Activated CD8-positive, alpha-beta memory T cell treated with anti-CD3 and anti-CD28 coated beads, Interleukin-2, amount 50 U/mL, for 1 hour (primary cell): Measurements from ENCODE around the gene DIO1.

ENCODE experiments used
- DNase-seq: peaks from one replicate; pipeline ENCODE4 v3.0.0-alpha.2; 2020; ENCODE audit errors: extremely low read depth

Gene DIO1

GRCh38 chr1:53942127-53942957, 48.4 kb downstream of the DIO1 start:
- no peak for DNase-seq

- DNase-seq: no peak
Observed at GRCh38 chr1:53943090-53943489, 49.1 kb downstream of the DIO1 start.

GRCh38 chr1:53943490-53944043, 49.6 kb downstream of the DIO1 start:
- DNase-seq: no peak

- DNase-seq: no peak
Observed at GRCh38 chr1:53944469-53945182, 50.6 kb downstream of the DIO1 start.

GRCh38 chr1:53945183-53945432, 51.1 kb downstream of the DIO1 start:
- DNase-seq: no peak

- DNase-seq: peak; percentile 90
Observed at GRCh38 chr1:53945433-53946251, 51.7 kb downstream of the DIO1 start, which contains the start of gene IFT25. Gene IFT25 (minus strand): TSS chr1:53945699. CDS start chr1:53940082, 5,617 bp downstream.

- no peak for DNase-seq
Observed at GRCh38 chr1:53946252-53947171, 52.5 kb downstream of the DIO1 start, which contains the start of gene LRRC42. Gene LRRC42 (plus strand): TSS chr1:53946350. CDS start chr1:53952000, 5,650 bp downstream.

GRCh38 chr1:53947172-53947907, 53.4 kb downstream of the DIO1 start:
- DNase-seq: no peak

- no peak for DNase-seq
Observed at GRCh38 chr1:53948291-53948690, 54.3 kb downstream of the DIO1 start.

- DNase-seq: no peak
Observed at GRCh38 chr1:53949023-53949990, 55.3 kb downstream of the DIO1 start.

GRCh38 chr1:53951697-53952096, 57.7 kb downstream of the DIO1 start:
- no peak for DNase-seq

GRCh38 chr1:53954128-53954527, 60.1 kb downstream of the DIO1 start:
- DNase-seq: no peak

- DNase-seq: no peak
Observed at GRCh38 chr1:53956308-53957168, 62.6 kb downstream of the DIO1 start.

- DNase-seq: no peak
Observed at GRCh38 chr1:53957194-53957818, 63.3 kb downstream of the DIO1 start.

GRCh38 chr1:53959664-53960250, 65.8 kb downstream of the DIO1 start:
- DNase-seq: no peak
